ENCODE results near the gene COX6A1. TPM values are rescaled to one million over a fixed set of nuclear protein-coding genes. Genes with fewer than 3 reads are reported as not detected.

Gene COX6A1
- total RNA-seq, 3 donors from 2014 or later: 464 to 649 (median 599) TPM

DNA sequence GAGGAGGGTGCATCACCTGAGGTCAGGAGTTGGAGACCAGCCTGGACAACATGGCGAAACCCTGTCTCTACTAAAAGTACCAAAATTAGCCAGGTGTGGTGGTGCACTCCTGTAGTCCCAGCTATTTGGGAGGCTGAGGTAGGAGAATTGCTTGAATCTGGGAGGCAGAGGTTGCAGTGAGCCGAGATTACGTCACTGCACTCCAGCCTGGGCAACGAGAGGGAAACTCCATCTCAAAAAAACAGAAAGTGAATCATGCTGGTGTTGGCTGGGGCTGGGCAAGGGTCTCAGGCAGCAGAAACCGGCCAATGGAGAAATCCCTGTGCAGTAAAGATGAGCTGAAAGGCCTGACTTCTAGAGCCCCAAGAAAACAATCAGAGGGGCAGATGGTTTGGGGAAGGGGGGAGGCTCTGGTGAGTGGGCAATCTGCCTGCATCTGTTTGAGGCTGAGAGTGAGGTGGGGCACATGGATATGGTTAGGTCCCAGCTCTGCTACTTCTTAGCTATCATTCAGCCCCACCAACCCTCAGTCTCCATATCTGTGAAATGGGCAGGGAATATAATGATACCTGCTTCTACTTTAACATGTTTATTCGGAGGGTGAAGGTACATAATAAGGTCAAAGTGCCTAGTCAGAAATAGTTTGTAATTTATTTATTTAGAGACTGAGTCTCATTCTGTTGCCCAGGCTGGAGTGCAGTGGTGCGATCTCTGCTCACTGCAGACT is 21.3 kb upstream of the COX6A1 start:
- H3K36me3 ChIP-seq: no peaks in the 10 kb centered on the region
- TF ChIP-seq, protein P1, sequence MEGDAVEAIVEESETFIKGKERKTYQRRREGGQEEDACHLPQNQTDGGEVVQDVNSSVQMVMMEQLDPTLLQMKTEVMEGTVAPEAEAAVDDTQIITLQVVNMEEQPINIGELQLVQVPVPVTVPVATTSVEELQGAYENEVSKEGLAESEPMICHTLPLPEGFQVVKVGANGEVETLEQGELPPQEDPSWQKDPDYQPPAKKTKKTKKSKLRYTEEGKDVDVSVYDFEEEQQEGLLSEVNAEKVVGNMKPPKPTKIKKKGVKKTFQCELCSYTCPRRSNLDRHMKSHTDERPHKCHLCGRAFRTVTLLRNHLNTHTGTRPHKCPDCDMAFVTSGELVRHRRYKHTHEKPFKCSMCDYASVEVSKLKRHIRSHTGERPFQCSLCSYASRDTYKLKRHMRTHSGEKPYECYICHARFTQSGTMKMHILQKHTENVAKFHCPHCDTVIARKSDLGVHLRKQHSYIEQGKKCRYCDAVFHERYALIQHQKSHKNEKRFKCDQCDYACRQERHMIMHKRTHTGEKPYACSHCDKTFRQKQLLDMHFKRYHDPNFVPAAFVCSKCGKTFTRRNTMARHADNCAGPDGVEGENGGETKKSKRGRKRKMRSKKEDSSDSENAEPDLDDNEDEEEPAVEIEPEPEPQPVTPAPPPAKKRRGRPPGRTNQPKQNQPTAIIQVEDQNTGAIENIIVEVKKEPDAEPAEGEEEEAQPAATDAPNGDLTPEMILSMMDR (IDR thresholded peaks at IDR 0.05): no peak
- TF ChIP-seq POLR2AphosphoS5 (IDR thresholded peaks at IDR 0.05) (no peak), POLR2A (IDR thresholded peaks at IDR 0.05) (no peak)
- no peaks in the 10 kb centered on the region for H3K27me3 ChIP-seq
- H3K27ac ChIP-seq: no peak overlapping the region
- intact Hi-C loops (cut with DNase I; ENCODE audit: low total_unique reads): no loop called here
- no peaks in the 10 kb centered on the region for H3K9me3 ChIP-seq
- DNase-seq (ENCODE audit: low spot score in 2 of 2): no peak
- no peaks in the 10 kb centered on the region for H3K4me1 ChIP-seq
- H3K4me3 ChIP-seq: no peak overlapping the region

DNA sequence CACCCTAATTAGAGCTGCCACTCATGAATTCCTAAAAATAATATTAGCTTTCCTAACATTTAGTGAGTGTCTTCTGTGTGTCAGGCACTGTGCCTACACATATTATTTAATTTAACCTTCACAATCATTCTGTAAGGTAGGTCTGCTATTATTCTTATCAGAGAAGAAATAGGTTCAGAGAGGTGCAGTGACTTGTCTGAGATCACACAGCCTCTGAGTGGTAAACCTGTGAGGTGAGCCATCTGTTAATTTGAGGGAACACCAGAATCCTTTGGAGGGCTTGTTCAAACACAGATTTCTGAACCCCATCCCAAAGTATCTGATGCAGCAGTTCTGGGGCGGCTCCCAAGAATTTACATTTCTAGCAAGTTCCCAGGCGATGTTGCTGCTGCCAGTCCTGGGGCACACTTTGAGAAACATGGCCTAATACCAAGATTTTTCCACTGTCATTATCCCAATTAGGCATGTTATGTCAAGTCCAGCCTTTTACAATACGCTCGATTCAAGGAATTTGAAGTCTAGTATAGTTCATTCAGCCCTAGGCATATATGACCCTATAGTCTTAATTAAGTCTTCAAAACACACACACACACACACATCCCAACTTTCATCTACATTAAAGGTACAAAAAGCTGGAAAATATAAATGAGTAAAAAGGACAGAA is 19.9 kb upstream of the COX6A1 start:
- Histone ChIP-seq H3K4me3 (no peak overlapping the region), H3K27ac (no peak overlapping the region), H3K36me3 (no peaks in the 10 kb centered on the region), H3K27me3 (no peaks in the 10 kb centered on the region), H3K4me1 (no peaks in the 10 kb centered on the region), H3K9me3 (no peaks in the 10 kb centered on the region)
- no peak for DNase-seq (ENCODE audit: low spot score in 2 of 2)
- TF ChIP-seq, protein P1 (IDR thresholded peaks at IDR 0.05): no peak
- no peak for TF ChIP-seq POLR2AphosphoS5 (IDR thresholded peaks at IDR 0.05)
- no peak for TF ChIP-seq POLR2A (IDR thresholded peaks at IDR 0.05)
- intact Hi-C loops (cut with DNase I; ENCODE audit: low total_unique reads): no loop called here

DNA sequence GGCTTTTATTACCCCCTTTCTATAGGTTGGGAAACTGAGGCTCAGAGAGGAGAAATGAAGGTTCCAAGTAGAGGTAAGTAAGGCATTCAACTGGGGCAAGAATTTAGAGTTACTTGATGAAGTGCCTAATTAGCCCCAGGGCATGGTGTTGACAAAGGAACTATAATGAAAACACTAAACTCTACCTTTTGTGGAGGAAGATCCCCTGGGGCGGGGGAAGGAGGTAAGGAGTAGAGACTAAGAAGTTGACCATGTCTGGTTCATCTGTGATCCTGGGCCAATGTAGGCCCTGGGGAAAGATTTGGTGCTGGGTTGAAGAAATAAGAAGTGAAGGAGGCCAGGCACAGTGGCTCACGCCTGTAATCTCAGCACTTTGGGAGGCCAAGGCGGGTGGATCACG is 16.2 kb upstream of the COX6A1 start:
- intact Hi-C loops (cut with DNase I; ENCODE audit: low total_unique reads): no loop called here
- H3K27ac ChIP-seq: no peak overlapping the region
- H3K4me3 ChIP-seq: no peak overlapping the region
- no peaks in the 10 kb centered on the region for H3K4me1 ChIP-seq
- H3K36me3 ChIP-seq: no peaks in the 10 kb centered on the region
- TF ChIP-seq, protein P1 (IDR thresholded peaks at IDR 0.05): no peak
- TF ChIP-seq POLR2A (IDR thresholded peaks at IDR 0.05) (no peak), POLR2AphosphoS5 (IDR thresholded peaks at IDR 0.05) (no peak)
- H3K27me3 ChIP-seq: no peaks in the 10 kb centered on the region
- H3K9me3 ChIP-seq: no peaks in the 10 kb centered on the region
- DNase-seq (ENCODE audit: low spot score in 2 of 2): no peak

DNA sequence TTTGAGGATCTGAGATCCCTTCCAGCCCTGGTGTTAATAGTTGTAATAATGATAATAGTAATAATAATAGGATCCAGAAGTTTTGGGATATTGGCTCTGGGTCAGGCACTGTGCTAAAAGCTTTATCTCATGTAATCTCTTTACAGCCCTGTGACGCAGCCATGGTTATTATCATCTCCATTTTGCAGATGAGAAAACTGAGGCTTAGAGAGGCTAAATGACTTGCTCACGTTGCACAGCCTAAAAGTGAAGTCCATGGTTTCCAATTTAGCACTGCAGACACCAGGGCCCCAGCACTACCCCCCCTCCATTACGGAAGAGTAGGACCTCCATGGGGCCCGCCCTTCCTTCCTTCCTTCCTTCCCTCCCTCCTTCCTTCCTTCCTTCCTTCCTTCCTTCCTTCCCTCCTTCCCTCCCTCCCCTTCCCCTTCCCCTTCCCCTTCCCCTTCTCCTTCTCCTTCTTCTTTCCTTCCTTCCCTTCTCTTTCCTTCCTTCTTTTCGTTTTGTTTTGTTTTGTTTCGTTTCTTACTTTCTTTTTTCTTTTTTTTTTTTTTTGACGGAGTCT is 14.9 kb upstream of the COX6A1 start:
- TF ChIP-seq POLR2A (IDR thresholded peaks at IDR 0.05) (no peak), POLR2AphosphoS5 (IDR thresholded peaks at IDR 0.05) (no peak)
- TF ChIP-seq, protein P1 (IDR thresholded peaks at IDR 0.05): no peak
- Histone ChIP-seq H3K27ac (no peak overlapping the region), H3K9me3 (no peaks in the 10 kb centered on the region), H3K4me3 (no peak overlapping the region), H3K27me3 (no peaks in the 10 kb centered on the region), H3K4me1 (no peaks in the 10 kb centered on the region), H3K36me3 (no peaks in the 10 kb centered on the region)
- intact Hi-C loops (cut with DNase I; ENCODE audit: low total_unique reads): no loop called here
- DNase-seq (ENCODE audit: low spot score in 2 of 2): no peak

DNA sequence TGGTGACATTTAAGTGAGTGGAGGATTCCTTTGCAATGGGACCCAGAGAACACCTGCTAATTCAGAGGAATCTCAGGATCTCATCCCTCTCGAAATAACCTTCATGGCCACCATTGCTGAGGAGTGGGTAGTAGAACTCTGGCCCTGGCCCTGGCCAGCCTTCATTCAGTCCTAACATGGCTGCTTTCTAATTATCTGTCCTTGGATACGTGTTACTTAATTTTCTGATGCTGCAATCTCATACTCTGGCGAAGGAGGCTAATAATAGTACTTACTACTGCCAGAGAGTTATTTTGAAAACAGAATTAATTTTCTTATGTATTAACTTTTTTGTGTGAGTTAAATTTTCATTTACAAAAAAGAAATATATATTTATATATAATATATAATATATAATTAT is 12.1 kb upstream of the COX6A1 start:
- TF ChIP-seq POLR2A (IDR thresholded peaks at IDR 0.05): no peak
- TF ChIP-seq POLR2AphosphoS5 (IDR thresholded peaks at IDR 0.05): no peak
- TF ChIP-seq, protein P1 (IDR thresholded peaks at IDR 0.05): no peak
- Histone ChIP-seq H3K36me3 (no peaks in the 10 kb centered on the region), H3K4me1 (no peaks in the 10 kb centered on the region), H3K4me3 (no peak overlapping the region), H3K9me3 (no peaks in the 10 kb centered on the region), H3K27me3 (no peaks in the 10 kb centered on the region), H3K27ac (no peak overlapping the region)
- intact Hi-C loops (cut with DNase I; ENCODE audit: low total_unique reads): no loop called here
- no peak for DNase-seq (ENCODE audit: low spot score in 2 of 2)

All from breast epithelium (tissue), 4 donors.